Activated CD4-positive, CD25-positive, alpha-beta regulatory T cell (primary cell): ENCODE data around the gene GABBR2.
"Not testable (repeated sequence)": the region's sequence is repeated elsewhere in the genome, so short reads cannot be mapped to it uniquely, and the experiment has no call there.

Experiments
- DNase-seq, 4 experiments: peaks; one replicate each; lab custom pipeline; 2025; lab: John Stamatoyannopoulos, UW

GABBR2 gene

DNA sequence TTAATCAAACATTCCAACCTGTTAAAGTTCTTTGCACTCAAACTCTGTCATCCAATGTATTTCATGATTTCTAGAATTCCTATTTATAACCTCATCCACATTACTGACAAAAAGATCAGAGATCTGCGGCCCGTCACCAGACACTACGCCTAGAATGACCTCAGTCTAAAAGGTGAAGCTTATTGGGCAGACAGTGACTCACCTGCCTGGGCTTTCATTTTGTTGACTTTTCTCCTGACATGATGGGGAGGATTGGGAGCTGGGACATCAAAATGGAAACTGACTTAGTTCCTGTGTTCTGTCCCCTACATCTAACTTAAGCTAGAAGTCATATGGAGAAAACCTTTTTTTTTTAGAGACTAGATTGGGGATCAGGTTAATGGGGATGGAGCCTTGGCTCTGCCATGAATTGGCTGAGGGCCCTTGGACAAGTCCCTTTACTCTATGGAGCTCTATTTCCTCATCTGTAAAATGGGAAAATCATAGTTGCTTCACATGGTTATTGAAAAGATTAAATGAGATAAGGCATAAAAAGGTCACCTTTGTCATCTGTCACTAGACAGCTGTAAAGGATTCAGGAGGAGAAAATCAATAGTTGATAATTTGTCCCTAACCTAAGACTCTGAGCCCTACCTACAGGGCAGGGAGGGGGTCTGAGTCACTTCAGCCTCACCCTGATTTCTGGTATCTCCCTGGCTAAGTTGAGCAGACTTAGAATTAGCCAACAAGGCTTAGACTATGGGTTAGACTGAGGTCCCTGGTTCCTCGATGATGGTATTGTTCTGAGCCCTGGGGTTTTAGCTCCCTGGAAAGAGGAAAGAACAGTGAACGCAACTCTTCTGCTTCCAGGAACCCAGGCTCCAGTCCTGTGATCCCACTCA lies 228.5 kb downstream of the GABBR2 start:
- DNase-seq: no peak

GRCh38 chr9:98479449-98479848 lies 229.3 kb downstream of the GABBR2 start:
- DNase-seq: no peak

DNA sequence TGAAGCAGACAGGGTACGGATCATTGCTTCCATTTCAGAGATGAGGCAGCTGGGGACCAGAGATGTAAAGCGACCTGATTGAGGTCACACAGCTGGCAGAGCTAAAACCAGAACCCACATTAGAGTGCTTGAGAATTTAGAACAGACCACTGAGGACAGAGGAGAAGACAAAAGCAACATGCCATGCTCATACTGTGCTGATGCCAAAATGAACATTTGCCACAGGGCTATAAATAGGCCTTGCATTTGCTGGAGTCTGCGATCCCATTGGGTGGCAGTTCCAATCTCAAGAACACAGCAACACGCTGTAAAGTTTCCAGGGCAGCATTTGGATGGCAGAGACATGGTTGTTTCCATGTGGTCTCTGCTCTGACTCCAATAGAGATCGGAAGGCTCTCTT lies 230.9 kb downstream of the GABBR2 start:
- no peak for DNase-seq

GRCh38 chr9:98472216-98472615 lies 236.5 kb downstream of the GABBR2 start:
- no peak for DNase-seq

GRCh38 chr9:98471185-98471584 lies 237.6 kb downstream of the GABBR2 start:
- no peak for DNase-seq

DNA sequence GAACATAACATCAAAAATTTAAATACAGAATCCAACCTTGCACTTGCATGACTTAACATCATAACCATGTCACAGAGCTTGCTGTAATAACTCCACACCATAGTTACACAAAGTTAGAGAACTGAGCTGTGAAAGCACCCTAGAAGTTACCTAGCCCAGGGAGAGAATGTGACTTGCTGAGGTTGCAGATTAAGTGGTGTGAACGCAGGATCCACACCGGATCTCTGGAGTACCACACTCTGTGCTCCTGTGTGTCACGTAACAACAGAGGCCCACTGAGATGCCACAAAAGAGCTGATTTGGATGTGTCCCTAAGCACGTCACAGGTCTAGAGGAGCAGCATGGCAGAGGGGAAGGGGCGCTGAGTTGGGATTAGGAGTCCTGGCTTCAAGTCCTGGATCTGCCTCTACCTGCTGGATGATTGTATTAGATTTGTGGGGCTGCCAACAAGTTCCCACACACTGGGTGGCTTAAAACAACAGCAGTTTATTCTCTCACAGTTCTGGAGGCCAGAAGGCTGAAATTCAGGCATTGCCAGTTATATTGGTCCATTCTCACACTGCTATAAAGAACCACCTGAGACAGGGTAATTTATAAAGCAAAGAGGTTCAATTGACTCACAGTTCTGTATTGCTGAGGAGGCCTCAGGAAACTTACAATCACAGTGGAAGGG lies 240.0 kb downstream of the GABBR2 start:
- no peak for DNase-seq

DNA sequence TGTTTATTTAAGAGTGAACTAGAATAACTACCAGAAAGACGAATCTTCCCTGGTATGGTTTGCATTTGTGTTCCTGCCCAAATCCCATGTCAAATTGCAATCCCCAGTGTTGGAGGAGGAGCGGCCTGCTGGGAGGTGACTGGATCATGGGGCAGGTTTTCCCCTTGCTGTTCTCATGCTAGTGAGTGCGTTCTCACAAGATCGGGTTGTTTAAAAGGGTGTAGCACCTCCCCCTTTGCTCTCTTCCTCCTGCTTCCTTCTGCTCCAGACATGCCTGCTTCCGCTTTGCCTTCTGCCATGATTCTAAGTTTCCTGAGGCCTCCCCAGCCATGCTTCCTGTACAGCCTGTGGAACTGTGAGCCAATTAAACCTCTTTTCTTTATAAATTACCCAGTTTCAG lies 242.9 kb downstream of the GABBR2 start:
- DNase-seq: no peak

DNA sequence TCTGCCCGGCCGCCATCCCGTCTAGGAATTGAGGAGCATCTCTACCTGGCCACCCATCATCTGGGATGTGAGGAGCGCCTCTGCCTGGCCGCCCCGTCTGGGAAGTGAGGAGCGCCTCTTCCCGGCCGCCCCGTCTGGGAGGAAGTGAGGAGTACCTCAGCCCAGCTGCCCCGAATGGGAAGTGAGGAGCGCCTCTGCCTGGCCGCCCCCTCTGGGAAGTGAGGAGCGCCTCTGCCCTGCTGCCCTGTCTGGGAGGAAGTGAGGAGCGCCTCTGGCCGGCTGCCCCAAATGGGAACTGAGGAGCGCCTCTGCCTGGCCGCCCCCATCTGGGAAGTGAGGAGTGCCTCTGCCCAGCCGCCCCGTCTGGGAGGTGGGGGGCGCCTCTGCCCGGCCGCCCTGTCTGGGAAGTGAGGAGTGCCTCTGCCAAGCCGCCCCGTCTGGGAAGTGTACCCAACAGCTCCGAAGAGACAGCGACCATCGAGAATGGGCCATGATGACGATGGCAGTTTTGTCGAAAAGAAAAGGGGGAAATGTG lies 244.5 kb downstream of the GABBR2 start:
- DNase-seq: not testable (repeated sequence)

DNA sequence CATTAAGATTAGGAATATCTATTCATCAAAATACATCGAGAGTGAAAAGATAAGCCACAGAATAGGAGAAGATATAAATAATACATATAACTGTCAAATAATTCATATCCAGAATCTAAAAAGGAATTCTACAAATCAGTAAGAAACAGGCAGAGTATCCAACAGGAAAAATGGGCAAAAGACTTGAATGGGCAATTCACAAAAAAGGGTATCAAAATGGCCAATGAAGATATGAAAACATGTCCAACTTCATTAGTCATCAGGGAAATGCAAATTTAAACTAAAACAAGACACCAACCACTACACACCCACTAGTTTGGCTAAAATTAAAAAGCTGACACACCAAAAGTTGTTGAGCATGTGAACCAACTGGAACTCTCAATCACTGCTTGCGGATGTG lies 246.4 kb downstream of the GABBR2 start:
- no peak for DNase-seq

- DNase-seq: no peak
These were observed 248.0 kb downstream of the GABBR2 start for GRCh38 chr9:98460704-98461103.

GRCh38 chr9:98457726-98458370 lies 250.9 kb downstream of the GABBR2 start:
- DNase-seq: no peak

- no peak for DNase-seq
These were observed 252.6 kb downstream of the GABBR2 start for GRCh38 chr9:98456156-98456613.

DNA sequence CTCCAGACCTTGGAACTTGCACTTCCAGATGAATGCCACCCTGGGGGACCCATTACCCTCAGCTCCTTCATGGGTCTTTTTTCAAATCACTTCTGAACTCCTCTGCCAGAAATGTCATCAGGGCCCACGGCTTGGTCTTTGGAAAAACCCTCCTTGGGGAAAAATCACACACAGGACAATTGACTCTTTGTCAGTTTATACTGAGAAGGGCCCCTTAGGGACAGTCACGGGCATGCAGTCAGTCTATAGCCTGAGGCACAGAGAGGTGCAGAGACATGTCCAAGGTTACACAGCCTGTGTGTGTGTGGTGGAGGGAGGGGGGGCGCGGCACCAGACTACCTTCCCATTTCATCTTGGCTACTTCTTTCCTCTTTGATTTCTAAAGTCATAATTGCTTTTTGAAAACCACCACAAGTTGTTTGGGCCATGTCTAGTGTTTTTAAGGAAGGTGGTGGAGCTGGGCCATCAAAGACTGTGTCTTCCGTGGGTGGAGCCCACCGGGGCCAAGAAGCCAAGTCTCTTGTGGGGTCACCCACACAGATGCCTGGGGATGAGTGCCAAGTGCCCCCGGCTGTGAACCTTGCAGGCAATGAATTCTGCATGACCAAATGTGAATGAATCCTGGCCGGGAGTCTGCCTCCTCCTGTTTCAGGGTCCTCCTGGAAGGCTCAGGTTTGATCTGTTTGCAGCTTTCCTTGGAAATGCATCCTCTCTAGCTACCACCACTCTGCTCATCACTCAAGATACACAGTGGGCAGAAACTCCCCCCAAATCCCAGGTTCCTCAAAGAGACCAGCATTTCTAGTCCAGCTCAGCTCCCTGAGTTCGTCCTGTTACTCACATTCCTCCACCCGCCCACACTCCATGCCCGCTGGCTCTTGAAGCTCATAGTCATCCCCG lies 253.2 kb downstream of the GABBR2 start:
- no peak for DNase-seq

DNA sequence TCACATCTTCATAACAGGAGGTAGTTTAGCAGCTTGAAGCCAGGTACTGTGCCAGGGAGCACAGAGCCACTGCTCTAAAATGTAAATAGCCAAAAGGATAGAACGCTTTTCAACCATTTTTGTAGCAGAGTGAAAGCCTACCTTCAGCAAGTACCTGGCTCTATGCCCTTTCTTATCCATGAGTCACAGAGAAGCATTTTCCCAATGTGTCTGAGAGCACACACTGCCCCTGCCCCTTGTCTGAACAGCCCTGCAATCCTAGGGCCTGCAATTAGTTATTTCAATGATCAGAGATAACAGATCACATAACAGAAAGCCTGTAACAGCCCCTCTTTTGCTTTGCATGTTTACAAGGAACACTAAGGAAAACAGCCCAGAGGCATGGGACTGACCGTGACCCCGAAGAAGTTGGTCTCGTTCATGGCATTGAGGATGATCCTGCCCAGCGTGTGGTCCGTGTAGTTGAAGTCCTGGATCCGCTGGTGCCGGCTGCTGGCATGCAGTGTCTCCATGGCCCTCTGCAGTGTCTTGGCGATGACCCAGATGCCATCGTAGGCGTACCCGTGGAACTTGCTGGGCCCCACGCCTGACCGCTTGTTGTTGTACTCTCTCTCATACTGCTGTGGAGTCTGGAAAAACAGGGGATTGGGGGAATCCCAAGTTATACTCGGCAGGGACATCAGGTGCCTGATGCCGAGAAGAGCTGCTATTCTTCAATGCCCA lies 255.0 kb downstream of the GABBR2 start:
- DNase-seq: no peak

- no peak for DNase-seq
These were observed 257.2 kb downstream of the GABBR2 start for GRCh38 chr9:98451576-98451975.

DNA sequence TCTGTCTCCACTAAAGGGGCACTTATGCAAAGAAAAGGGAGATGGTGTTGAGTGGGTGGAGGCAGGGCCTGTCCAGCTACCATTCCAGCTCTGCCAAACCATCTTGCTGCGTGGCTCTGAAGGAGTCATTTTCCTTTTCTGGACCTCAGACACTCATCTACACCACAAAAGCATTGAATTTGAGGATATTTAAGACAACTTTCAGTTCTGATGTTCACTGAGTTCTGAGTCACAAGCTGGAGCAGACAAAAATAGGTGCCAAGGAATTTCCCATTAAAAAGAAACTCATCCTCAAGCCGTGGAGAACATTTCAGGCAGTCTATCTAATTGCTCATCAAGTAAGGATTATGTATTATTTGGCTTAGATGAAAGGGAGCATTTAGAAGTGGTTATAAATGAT lies 258.2 kb downstream of the GABBR2 start:
- DNase-seq: no peak

DNA sequence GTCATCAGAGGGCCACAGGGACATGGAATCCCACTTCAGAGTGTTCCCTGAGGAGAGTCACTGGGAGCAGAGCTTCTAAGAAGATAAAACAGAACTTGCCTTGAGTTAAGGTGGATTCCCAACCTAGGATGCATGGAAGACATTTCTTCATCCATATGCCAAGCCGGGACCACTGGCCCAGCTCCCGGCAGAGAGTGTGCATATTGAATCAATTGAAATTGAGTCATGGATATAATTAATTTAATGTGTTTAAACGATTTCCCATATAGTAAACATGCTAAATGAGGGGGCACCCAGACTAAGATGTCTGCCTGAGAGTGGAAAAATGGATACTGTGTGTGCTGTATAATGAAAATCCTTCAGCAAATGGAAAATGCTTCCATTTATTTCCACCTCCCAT lies 258.9 kb downstream of the GABBR2 start:
- DNase-seq: no peak

GRCh38 chr9:98445576-98445975 lies 263.2 kb downstream of the GABBR2 start:
- no peak for DNase-seq

DNA sequence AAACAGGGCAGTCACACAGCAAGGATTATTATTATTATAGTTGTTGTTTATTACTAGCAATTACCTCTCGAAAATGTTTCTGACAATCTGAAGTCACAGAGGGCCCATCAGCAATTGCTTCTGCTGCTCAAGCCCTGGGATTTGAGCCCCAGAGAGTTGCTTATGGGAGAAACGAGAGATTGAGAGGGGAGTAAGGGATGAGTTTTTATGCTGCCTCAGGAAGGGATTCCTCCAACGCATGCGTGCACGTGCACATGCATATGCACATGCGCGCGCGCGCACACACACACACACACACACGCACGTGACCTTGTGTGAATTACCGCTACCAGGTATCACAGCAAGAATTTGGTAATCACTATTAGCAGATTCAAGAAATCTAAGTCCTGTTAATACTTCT lies 264.1 kb downstream of the GABBR2 start:
- no peak for DNase-seq

GRCh38 chr9:98442541-98442940 lies 266.2 kb downstream of the GABBR2 start:
- DNase-seq: no peak

DNA sequence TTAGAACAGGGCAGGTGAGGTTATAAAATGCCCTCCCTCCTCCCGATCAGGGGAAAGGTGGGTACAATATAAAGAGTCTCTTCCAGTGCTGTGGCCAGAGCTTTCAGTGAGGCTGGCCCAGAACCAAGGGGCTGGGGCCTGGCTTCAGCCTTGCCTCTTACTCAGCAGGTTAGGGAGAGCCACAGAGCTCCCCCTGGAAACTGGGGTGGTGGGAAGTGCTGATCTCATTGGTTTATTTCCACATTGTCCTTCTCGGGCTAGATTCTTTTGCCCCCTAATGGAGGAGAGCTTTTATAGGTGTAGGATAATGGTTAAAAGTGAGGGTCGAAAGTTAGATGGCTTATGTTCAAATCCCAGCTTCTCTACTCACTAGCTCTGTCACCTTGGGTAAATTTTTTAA lies 266.6 kb downstream of the GABBR2 start:
- no peak for DNase-seq
